HG03520 (cell line): ENCODE results near the gene SLC9A2.

Source experiments
- ATAC-seq: cut with Tn5 transposase; IDR thresholded peaks from one replicate; pipeline ENCODE4 v1.9.1; 2021; ENCODE audit warnings: mild to moderate bottlenecking, moderate library complexity; ENCODE audit not compliant: unreplicated experiment

SLC9A2 gene

GRCh38 chr2:102669401-102669800, 50.0 kb downstream of the SLC9A2 start:
- ATAC-seq, result no peak

GRCh38 chr2:102672107-102672776, 52.9 kb downstream of the SLC9A2 start:
- ATAC-seq, result no peak

GRCh38 chr2:102674370-102674769, 55.0 kb downstream of the SLC9A2 start:
- ATAC-seq, result no peak

- ATAC-seq, result no peak
Observed at GRCh38 chr2:102674836-102675235, 55.5 kb downstream of the SLC9A2 start.

- no peak for ATAC-seq
Observed at GRCh38 chr2:102677244-102678215, 58.2 kb downstream of the SLC9A2 start.

- ATAC-seq, result no peak
Observed at GRCh38 chr2:102678442-102678841, 59.1 kb downstream of the SLC9A2 start.

- ATAC-seq, result peak; percentile 46
Observed at GRCh38 chr2:102686479-102687439, 67.4 kb downstream of the SLC9A2 start.

- ATAC-seq, result no peak
Observed at GRCh38 chr2:102690012-102690411, 70.7 kb downstream of the SLC9A2 start.

GRCh38 chr2:102696463-102696862, 77.1 kb downstream of the SLC9A2 start:
- ATAC-seq, result no peak

GRCh38 chr2:102698369-102699111, 79.2 kb downstream of the SLC9A2 start:
- ATAC-seq, result no peak

GRCh38 chr2:102703305-102703704, 84.0 kb downstream of the SLC9A2 start:
- no peak for ATAC-seq

- ATAC-seq, result no peak
Observed at GRCh38 chr2:102703748-102704147, 84.4 kb downstream of the SLC9A2 start.

- ATAC-seq, result no peak
Observed at GRCh38 chr2:102704531-102704930, 85.2 kb downstream of the SLC9A2 start.

- no peak for ATAC-seq
Observed at GRCh38 chr2:102707796-102708695, 88.7 kb downstream of the SLC9A2 start.

GRCh38 chr2:102708847-102709559, 89.7 kb downstream of the SLC9A2 start:
- ATAC-seq, result no peak

GRCh38 chr2:102717308-102718018, 98.1 kb downstream of the SLC9A2 start:
- no peak for ATAC-seq

GRCh38 chr2:102718387-102719316, 99.3 kb downstream of the SLC9A2 start:
- ATAC-seq, result no peak
